ENCODE measurements around the gene ARHGEF19. TPM values are rescaled to one million over a fixed set of nuclear protein-coding genes. Genes with fewer than 3 reads are reported as not detected.
"Not testable (repeated sequence)": the region's sequence is repeated elsewhere in the genome, so short reads cannot be mapped to it uniquely, and the experiment has no call there.

The ARHGEF19 gene
- total and polyA plus RNA-seq, 9 of the 15 experiments (the other 6 are each of a cell fraction or from before 2014, with no cell fraction given) = 0.73 to 21.0 (median 5.2) TPM

- TF ChIP-seq E2F5 (CRISPR knock-in tag; IDR thresholded peaks at IDR 0.05) (no peak), ZNF589 (CRISPR knock-in tag; IDR thresholded peaks at IDR 0.05; ENCODE audit: low read depth) (no peak)
These were observed 13.7 kb upstream of the ARHGEF19 start (continued) for GRCh38 chr1:16226129-16226489.

GRCh38 chr1:16224472-16224871 lies 12.0 kb upstream of the ARHGEF19 start:
- Histone ChIP-seq H3K27me3 (ENCODE audit: control insufficient read depth in 2 of 2, insufficient read depth in 2 of 2, low read length in 2 of 2) (no peaks in the 10 kb centered on the region), H2AFZ (ENCODE audit: low read depth, low read length) (no peak overlapping the region), H3K4me2 (ENCODE audit: insufficient read depth, low read length) (no peak overlapping the region), H3K27ac (ENCODE audit: extremely low read depth, low read depth, low read length) (no peak overlapping the region), H3K9me3 (replicated peaks; ENCODE audit: control insufficient read depth, insufficient read depth, low read depth, low read length) (no peaks in the 10 kb centered on the region), H3K79me2 (ENCODE audit: control insufficient read depth, insufficient read depth, low read length) (no peaks in the 10 kb centered on the region), H3K36me3 (ENCODE audit: control insufficient read depth, insufficient read depth, low read length) (no peaks in the 10 kb centered on the region), H3K9me1 (ENCODE audit: control insufficient read depth, insufficient read depth, low read length) (no peaks in the 10 kb centered on the region), H3K4me1 (replicated peaks in 1 of 2; ENCODE audit: control insufficient read depth in 2 of 2, insufficient read depth in 2 of 2, low read length in 2 of 2) (peaks cover 10 to 23% of the 10 kb centered on the region in 2 experiments; a peak in 4 of 5 replicates), H4K20me1 (replicated peaks; ENCODE audit: control insufficient read depth, insufficient read depth, low read length) (no peaks in the 10 kb centered on the region), H3K9ac (ENCODE audit: insufficient read depth in 1 of 2, low read depth in 2 of 2, low read length in 2 of 2) (peak overlapping the region in 1 of 2 experiments; percentile 3; a peak in 1 of 4 replicates), H3K4me3 (no peak overlapping the region)
- intact Hi-C loops (cut with micrococcal nuclease) (no loop called here), in situ Hi-C loops (cut with MboI) (no loop called here)
- WGBS (ENCODE audit: insufficient coverage, low coverage, missing lambda C conversion rate) = 60% methylated on average over 3 of the region's 3 CpGs
- no peak for ATAC-seq
- DNase-seq (ENCODE audit: extremely low read depth in 1 of 4, low spot score in 3 of 4) = no peak
- FAIRE-seq = no peak
- POLR2A ChIA-PET = interaction anchor here (0.6 to 1.3 kb wide), 3 partner anchors 11 to 129 kb away, joined by 3 to 4 read pairs (median 3); no protein-coding TSS in a partner anchor
- TF ChIP-seq SMARCB1 (IDR thresholded peaks at IDR 0.05; ENCODE audit: insufficient read length, low read depth) = no peak
- TF ChIP-seq SRSF3 (IDR thresholded peaks at IDR 0.05; ENCODE audit: insufficient read depth, low read length) = no peak
- TF ChIP-seq ATF7 (IDR thresholded peaks at IDR 0.05) = no peak
- TF ChIP-seq IRF9 (tag; IDR thresholded peaks at IDR 0.05) = no peak
- TF ChIP-seq ZBTB43 (CRISPR knock-in tag; IDR thresholded peaks at IDR 0.05) = no peak
- no peak for TF ChIP-seq USF1 (CRISPR knock-in tag; IDR thresholded peaks at IDR 0.05)
- TF ChIP-seq SPI1 (IDR thresholded peaks at IDR 0.05; ENCODE audit: borderline replicate concordance, low read depth, low read length) = peak; percentile 55; the same call in 1 of the 2 replicates
- TF ChIP-seq GATA2 (CRISPR knock-in tag; IDR thresholded peaks at IDR 0.05) = no peak
- TF ChIP-seq EGR1 (conservative IDR thresholded peaks at IDR 0.05) = no peak
- CTCF ChIA-PET (ENCODE audit: low intra/inter-chr PET ratio) = no interaction called here
- BruUV-seq (replicated peaks) = no TSS peak

GRCh38 chr1:16222716-16223115 lies 10.3 kb upstream of the ARHGEF19 start:
- ATAC-seq; H3K4me3 ChIP-seq; H3K27ac ChIP-seq (ENCODE audit: extremely low read depth, low read depth, low read length); H3K36me3 ChIP-seq (ENCODE audit: control insufficient read depth, insufficient read depth, low read length); FAIRE-seq; BruUV-seq (replicated peaks); H4K20me1 ChIP-seq (replicated peaks; ENCODE audit: control insufficient read depth, insufficient read depth, low read length); intact Hi-C loops (cut with micrococcal nuclease); DNase-seq (ENCODE audit: extremely low read depth in 1 of 4, low spot score in 3 of 4); H3K9me3 ChIP-seq (replicated peaks; ENCODE audit: control insufficient read depth, insufficient read depth, low read depth, low read length); H3K27me3 ChIP-seq (ENCODE audit: control insufficient read depth in 2 of 2, insufficient read depth in 2 of 2, low read length in 2 of 2); H3K9me1 ChIP-seq (ENCODE audit: control insufficient read depth, insufficient read depth, low read length); CTCF ChIA-PET (ENCODE audit: low intra/inter-chr PET ratio); H3K4me2 ChIP-seq (ENCODE audit: insufficient read depth, low read length); H3K9ac ChIP-seq (ENCODE audit: insufficient read depth in 1 of 2, low read depth in 2 of 2, low read length in 2 of 2); H2AFZ ChIP-seq (ENCODE audit: low read depth, low read length); H3K79me2 ChIP-seq (ENCODE audit: control insufficient read depth, insufficient read depth, low read length); in situ Hi-C loops (cut with MboI): not testable (repeated sequence)
- POLR2A ChIA-PET = interaction anchor here (0.7 to 1.6 kb wide), 3 partner anchors 12 to 129 kb away, joined by 3 to 5 read pairs (median 4); no protein-coding TSS in a partner anchor
- 58% methylated on average over 14 of the region's 14 CpGs for WGBS (ENCODE audit: insufficient coverage, low coverage, missing lambda C conversion rate)
- H3K4me1 ChIP-seq (replicated peaks in 1 of 2; ENCODE audit: control insufficient read depth in 2 of 2, insufficient read depth in 2 of 2, low read length in 2 of 2) = peaks cover 3 to 18% of the 10 kb centered on the region in 2 experiments; a peak in 4 of 5 replicates

Measured in K562 (cell line).